DMS 273 treated with DMSO at 0.1 percent for 48 hours (cell line): ENCODE measurements around the gene PRTG.
"Not testable (repeated sequence)": the region's sequence is repeated elsewhere in the genome, so short reads cannot be mapped to it uniquely, and the experiment has no call there.

Experiments used
- DNase-seq: peaks from one replicate; lab custom pipeline; 2025; lab: John Stamatoyannopoulos, UW

PRTG gene

GRCh38 chr15:55700876-55701275 lies 42.1 kb downstream of the PRTG start:
- DNase-seq: no peak

- no peak for DNase-seq
Observed at GRCh38 chr15:55698653-55699052, 44.3 kb downstream of the PRTG start.

DNA sequence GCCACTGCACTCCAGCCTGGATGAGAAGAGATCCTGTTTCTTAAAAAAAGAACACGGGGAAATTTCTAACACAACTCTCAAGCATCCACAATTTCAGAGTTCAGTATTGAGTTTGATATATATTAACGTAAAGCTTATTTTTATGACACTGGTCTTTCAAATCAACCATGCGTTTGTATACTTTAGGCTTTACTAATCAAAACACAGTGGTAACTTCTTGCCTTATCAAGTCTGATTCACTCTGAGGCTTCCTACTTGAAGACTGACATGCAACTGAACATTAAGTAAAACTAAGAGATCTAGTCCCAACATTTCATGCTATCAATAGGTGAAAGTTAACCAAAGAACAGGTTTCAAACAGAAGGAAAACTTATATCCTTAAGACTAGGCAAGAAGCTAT lies 46.7 kb downstream of the PRTG start:
- DNase-seq: no peak

- DNase-seq: no peak
Observed at GRCh38 chr15:55695432-55695831, 47.5 kb downstream of the PRTG start.

DNA sequence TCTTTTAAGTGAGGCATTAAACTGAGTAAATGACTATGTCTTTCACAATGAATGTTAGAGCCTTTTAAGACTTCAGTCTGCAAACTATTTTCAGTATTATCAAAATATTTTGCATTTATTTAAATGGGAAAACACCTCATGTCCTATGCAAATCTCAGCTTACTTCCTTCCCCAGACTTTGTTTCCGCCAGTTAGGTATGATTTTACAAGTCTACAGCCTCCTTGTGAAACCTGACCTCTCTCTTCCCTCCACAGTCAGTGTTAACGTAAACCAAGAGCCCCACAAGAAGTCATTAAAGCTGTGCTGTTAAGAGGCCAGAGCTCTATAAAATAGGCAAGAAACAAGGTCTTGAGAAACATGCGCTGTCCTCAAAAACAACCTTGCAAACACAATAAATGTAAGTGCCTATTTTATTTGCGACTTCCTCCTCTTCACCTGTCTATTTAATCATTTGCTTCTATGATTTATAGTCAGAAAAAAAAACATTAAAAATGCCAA lies 48.3 kb downstream of the PRTG start:
- peak; percentile 11 for DNase-seq

DNA sequence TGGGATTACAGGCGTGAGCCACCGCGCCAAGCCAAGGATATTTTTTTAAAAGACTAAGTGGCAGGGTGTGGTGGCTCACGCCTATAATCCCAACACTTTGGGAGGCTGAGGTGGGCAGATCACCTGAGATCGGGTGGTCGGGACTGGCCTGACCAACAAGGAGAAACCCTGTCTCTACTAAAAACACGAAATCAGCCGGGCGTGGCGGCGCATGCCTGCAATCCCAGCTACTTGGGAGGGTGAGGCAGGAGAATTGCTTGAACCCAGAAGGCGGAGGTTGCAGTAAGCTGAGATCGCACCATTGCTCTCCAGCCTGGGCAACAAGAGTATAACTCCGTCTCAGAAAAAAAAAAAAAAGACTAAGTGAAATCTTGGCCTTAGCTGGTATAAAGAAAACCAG lies 49.8 kb downstream of the PRTG start:
- DNase-seq: not testable (repeated sequence)

DNA sequence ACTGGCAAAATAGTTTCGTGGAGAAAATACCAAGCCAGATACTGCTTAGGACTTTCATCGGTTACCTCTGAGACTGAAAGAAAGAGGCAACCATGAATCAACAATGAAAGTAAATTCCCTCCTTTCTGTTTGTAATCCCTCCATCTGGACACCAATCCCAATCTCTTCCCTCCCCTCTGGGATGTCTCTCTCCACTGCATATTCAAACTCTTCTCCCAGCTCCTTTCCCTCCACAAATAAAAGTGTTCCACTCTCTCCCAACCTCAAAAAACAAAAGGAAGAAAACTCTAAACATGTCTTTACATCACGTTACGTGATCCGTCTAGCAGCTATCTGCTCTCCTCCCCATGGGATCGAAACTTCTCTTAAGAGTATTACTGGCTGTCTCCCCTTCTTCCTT lies 55.2 kb downstream of the PRTG start:
- DNase-seq: no peak

DNA sequence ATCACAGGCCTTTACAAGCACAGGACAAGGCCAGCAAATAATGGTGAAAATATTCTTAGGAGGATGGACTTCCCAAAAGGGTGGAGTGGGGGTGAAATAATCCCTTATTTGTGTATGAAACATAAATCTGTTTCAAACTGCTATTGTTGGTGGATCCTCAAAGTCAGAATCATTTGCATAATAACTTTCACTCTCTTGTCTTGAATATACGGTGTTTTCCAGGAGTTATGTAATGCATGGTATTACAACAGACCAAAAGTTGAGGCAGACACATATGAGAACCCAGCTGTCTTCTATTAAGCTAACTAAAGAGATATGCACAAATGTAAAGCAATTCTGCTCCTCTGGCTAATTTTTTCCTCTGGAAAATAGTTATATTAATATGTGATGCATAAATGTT lies 57.7 kb downstream of the PRTG start:
- no peak for DNase-seq

DNA sequence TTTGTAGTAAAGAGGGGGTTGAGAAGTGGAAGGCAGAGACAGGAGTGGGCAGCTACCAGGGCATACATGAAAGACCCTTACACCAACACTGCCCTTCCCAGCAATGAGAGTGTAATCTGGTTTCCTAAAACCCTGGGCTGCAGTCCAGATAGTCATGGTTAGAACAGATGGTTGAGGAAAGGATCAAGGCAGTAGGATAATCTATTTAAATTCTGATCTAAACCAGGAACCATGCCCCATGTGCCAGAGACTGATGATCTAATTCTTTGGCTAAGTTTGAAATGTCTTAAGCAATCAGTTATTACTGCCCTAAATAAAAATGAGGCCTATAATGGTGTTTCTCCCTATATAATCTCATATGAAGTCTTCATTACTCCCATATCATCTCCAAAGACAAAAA lies 59.6 kb downstream of the PRTG start:
- peak; percentile 71 for DNase-seq

DNA sequence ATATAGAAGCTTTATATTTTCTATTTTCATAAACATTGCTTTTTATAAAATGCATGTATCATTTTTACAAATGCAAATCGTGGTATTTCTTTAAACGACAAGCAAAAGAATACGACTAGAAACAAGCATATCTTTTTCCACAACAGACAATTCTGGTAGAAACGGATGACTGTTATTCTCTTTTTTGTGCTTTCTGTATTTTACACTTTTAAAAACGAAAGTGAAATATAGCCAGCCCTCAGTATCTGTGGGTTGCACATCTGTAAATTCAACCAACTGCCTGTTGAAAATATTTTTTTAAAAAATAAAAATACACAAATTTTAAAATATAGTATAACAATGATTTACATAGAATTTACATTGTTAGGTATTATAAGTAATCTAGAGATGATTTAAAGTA lies 61.3 kb downstream of the PRTG start:
- DNase-seq: no peak

GRCh38 chr15:55676507-55676906 lies 66.4 kb downstream of the PRTG start:
- no peak for DNase-seq

- DNase-seq: no peak
Observed at GRCh38 chr15:55673287-55673686, 69.7 kb downstream of the PRTG start.

GRCh38 chr15:55669270-55669669 lies 73.7 kb downstream of the PRTG start:
- DNase-seq: no peak

- no peak for DNase-seq
Observed at GRCh38 chr15:55665605-55666227, 77.2 kb downstream of the PRTG start.

DNA sequence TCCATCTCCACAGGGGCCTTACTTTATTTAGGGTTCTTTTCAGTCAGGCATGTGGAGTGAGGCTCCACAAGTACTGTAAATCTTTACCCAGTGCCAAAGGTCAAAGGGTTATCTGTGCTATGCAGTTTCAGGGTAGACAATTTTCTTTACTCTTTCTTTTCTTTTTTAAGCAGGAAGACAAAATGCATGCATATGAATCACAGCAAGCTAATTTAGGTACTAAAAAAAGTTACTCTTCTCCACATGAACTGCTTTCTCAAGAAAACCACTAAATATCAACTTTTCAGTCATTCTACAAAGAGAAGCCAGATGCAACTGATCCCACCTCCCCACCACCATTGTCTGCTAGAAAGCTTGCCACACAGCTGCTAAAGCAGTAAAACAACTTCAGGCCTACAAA lies 81.5 kb downstream of the PRTG start:
- DNase-seq: no peak

- DNase-seq: no peak
Observed at GRCh38 chr15:55660153-55660552, 82.8 kb downstream of the PRTG start.

DNA sequence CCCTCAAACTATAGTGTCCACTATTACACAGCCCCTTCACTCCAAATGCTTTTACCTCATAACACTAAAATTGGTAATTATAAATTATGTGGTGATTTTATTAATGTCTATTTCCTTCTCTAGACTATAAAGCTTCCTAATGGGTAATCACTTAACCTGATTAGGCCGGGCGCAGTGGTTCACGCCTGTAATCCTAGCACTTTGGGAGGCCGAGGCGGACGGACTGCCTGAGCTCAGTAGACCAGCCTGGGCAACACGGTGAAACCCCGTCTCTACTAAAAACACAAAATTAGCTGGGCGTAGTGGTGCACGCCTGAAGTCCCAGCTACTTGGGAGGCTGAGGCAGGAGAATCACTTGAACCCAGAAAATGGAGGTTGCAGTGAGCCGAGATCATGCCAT lies 83.5 kb downstream of the PRTG start:
- DNase-seq: no peak

- no peak for DNase-seq
Observed at GRCh38 chr15:55658886-55659285, 84.1 kb downstream of the PRTG start.

DNA sequence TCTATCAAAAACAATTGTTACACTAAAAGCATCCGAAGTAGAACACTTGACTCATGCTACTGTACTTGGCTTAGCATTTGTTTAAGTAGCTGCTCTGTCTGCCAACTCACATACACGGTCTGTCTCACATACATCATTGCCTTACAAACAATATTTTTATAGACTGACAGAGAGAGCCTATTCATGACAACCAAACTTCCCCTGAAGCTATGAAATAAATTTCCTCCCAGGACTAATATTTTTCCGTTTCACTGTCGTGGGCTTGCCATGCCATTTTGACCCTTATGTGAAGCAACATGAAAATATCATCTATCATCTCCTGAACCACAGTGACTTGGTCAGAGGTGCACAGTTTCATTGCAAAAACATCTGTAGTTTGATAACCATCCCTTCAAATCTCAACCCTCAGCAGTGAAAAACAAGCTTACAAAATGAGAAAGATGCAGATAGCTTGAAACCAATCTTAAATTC lies 88.4 kb downstream of the PRTG start:
- no peak for DNase-seq

DNA sequence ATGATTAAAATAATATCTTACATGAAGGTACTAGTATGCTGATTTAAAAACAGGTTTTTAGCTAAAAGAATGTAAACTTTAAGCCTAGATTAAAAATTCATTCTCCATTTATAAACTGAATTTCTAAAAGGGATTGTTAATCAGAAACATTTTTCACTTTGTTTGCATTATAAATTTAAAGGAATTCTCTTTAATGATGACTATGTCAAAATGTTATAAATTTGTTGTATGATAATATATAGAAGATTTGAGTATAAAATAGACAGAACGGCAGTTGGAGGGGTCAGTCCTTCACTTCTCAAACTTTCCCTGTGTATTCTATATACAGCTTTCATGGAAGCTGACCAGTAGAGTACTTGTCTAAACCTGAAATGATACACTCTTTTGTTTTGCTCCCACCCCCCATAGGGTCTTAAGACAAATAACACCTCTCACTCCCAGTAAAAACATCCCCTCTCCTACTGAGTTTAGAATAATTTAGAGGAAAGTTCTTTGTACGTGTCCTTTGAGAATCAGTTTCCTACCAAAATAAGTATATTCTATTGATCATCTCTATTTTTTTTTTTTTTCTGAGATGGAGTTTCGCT lies 90.0 kb downstream of the PRTG start:
- no peak for DNase-seq

GRCh38 chr15:55652359-55652758 lies 90.6 kb downstream of the PRTG start:
- no peak for DNase-seq

DNA sequence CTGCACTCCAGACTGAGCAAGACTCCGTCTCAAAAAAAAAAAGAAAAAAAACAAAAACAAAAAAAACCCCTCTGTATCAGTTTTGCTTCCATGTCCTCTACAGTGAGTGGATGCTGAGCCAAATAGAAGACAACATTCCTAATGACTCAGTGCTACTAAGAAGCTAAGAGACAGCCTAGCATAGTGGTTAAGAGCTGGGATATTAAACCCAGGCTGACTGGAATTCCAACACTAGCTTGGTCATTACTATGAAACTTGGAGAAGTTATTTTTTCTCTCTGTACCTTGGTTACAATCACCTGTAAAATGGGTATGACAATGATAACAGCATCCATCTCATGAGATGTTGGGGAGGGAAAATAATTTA lies 93.9 kb downstream of the PRTG start:
- DNase-seq: no peak

DNA sequence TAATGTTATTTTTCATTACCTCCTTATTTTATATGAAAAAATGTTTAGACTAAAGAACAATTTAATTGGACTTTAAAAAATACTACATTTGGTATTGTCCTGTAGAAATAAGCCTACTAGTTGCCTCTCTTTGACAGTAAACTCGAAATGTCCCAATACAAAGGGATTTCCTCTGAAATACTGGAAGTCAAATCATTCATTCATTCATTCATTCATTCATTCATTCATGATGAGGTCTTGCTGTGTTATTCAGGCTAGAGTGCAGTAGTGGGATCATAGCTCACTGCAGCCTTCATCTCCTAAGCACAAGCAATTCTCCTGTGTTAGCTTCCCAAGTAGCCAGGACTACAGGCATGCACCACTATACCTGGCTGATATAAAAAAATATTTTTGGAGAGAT lies 104.2 kb downstream of the PRTG start:
- DNase-seq: no peak

- no peak for DNase-seq
Observed at GRCh38 chr15:55637086-55637485, 105.9 kb downstream of the PRTG start.
